ENCODE results near the gene PATJ.

GRCh38 chr1:61956016-61956645, 213.9 kb downstream of the PATJ start:
- TF ChIP-seq CTCF (IDR thresholded peaks at IDR 0.05 in 8 of 11, conservative IDR thresholded peaks at IDR 0.05 in 3 of 11) (no peak), POLR2A (IDR thresholded peaks at IDR 0.05) (no peak)
